Stimulated activated naive CD8-positive, alpha-beta T cell treated with anti-CD3 and anti-CD28 coated beads, Interleukin-15, amount 100 ng/mL, for 72 hours (primary cell): ENCODE measurements around the gene MTFR2.

ENCODE experiments used
- ATAC-seq: fragments of 150-1000 bp; cut with Tn5 transposase; 2 replicates; pipeline ENCODE4 v1.10.0; 2021; ENCODE audit warnings: mild to moderate bottlenecking, moderate library complexity
- DNase-seq, 2 donors: peaks; one replicate each; pipeline ENCODE4 v3.0.0; 2021 to 2022
- H3K27ac Mint-ChIP-seq, 2 donors: one replicate each; pipeline ENCODE4 v1.8.0; 2022; ENCODE audit warnings: mild to moderate bottlenecking in 2 of 2, mixed read lengths in 2 of 2, moderate library complexity in 2 of 2
- H3K27me3 Mint-ChIP-seq: one replicate; pipeline ENCODE4 v1.8.0; 2022; ENCODE audit warnings: mixed read lengths
- H3K4me1 Mint-ChIP-seq: one replicate; pipeline ENCODE4 v1.8.0; 2022; ENCODE audit warnings: mild to moderate bottlenecking, mixed read lengths
- H3K4me3 Mint-ChIP-seq, 2 donors: one replicate each; pipeline ENCODE4 v1.8.0; 2022; ENCODE audit warnings: mild to moderate bottlenecking in 2 of 2, mixed read lengths in 2 of 2, moderate library complexity in 1 of 2
- H3K9me3 Mint-ChIP-seq, 2 donors: one replicate each; pipeline ENCODE4 v1.8.0; 2022; ENCODE audit warnings: mixed read lengths in 2 of 2

MTFR2 gene

GRCh38 chr6:136216503-136217401 lies 33.4 kb downstream of the MTFR2 start:
- no peak overlapping the region for H3K27ac Mint-ChIP-seq
- DNase-seq (no peak), ATAC-seq (no peak)
- no peak overlapping the region for H3K4me3 Mint-ChIP-seq
- no peaks in the 10 kb centered on the region for H3K27me3 Mint-ChIP-seq
- H3K9me3 Mint-ChIP-seq, result peaks cover 7 to 15% of the 10 kb centered on the region in 2 donors
- H3K4me1 Mint-ChIP-seq, result no peaks in the 10 kb centered on the region

- Mint-ChIP-seq H3K27ac (no peak overlapping the region), H3K4me1 (no peaks in the 10 kb centered on the region), H3K9me3 (peaks cover 0 to 2% of the 10 kb centered on the region in 2 donors), H3K27me3 (no peaks in the 10 kb centered on the region), H3K4me3 (no peak overlapping the region)
- ATAC-seq (no peak), DNase-seq (no peak)
Measured at GRCh38 chr6:136213853-136214252, 36.3 kb downstream of the MTFR2 start.

GRCh38 chr6:136213012-136213539 lies 37.0 kb downstream of the MTFR2 start:
- H3K27me3 Mint-ChIP-seq, result no peaks in the 10 kb centered on the region
- no peaks in the 10 kb centered on the region for H3K4me1 Mint-ChIP-seq
- DNase-seq (no peak), ATAC-seq (no peak)
- no peak overlapping the region for H3K27ac Mint-ChIP-seq
- no peaks in the 10 kb centered on the region for H3K9me3 Mint-ChIP-seq
- H3K4me3 Mint-ChIP-seq, result no peak overlapping the region

GRCh38 chr6:136212608-136213007 lies 37.5 kb downstream of the MTFR2 start:
- ATAC-seq (no peak), DNase-seq (no peak)
- no peaks in the 10 kb centered on the region for H3K9me3 Mint-ChIP-seq
- H3K27me3 Mint-ChIP-seq, result no peaks in the 10 kb centered on the region
- no peak overlapping the region for H3K27ac Mint-ChIP-seq
- H3K4me1 Mint-ChIP-seq, result no peaks in the 10 kb centered on the region
- no peak overlapping the region for H3K4me3 Mint-ChIP-seq

GRCh38 chr6:136210398-136211165 lies 39.5 kb downstream of the MTFR2 start:
- ATAC-seq, result no peak
- Mint-ChIP-seq H3K9me3 (no peaks in the 10 kb centered on the region), H3K27me3 (no peaks in the 10 kb centered on the region), H3K4me3 (no peak overlapping the region), H3K4me1 (no peaks in the 10 kb centered on the region), H3K27ac (no peak overlapping the region)
- DNase-seq, result no peak

- H3K27ac Mint-ChIP-seq, result no peak overlapping the region
- ATAC-seq, result no peak
- no peaks in the 10 kb centered on the region for H3K27me3 Mint-ChIP-seq
- no peak for DNase-seq
- H3K9me3 Mint-ChIP-seq, result no peaks in the 10 kb centered on the region
- H3K4me1 Mint-ChIP-seq, result no peaks in the 10 kb centered on the region
- H3K4me3 Mint-ChIP-seq, result no peak overlapping the region
Measured at GRCh38 chr6:136209496-136209895, 40.6 kb downstream of the MTFR2 start.

- H3K4me3 Mint-ChIP-seq, result no peak overlapping the region
- DNase-seq, result no peak
- no peak overlapping the region for H3K27ac Mint-ChIP-seq
- no peak for ATAC-seq
- no peaks in the 10 kb centered on the region for H3K27me3 Mint-ChIP-seq
- no peaks in the 10 kb centered on the region for H3K4me1 Mint-ChIP-seq
- H3K9me3 Mint-ChIP-seq, result no peaks in the 10 kb centered on the region
Measured at GRCh38 chr6:136208783-136209182, 41.3 kb downstream of the MTFR2 start.

GRCh38 chr6:136201732-136202131 lies 48.4 kb downstream of the MTFR2 start:
- no peaks in the 10 kb centered on the region for H3K27me3 Mint-ChIP-seq
- H3K4me1 Mint-ChIP-seq, result no peaks in the 10 kb centered on the region
- ATAC-seq (no peak), DNase-seq (no peak)
- no peaks in the 10 kb centered on the region for H3K9me3 Mint-ChIP-seq
- no peak overlapping the region for H3K4me3 Mint-ChIP-seq
- H3K27ac Mint-ChIP-seq, result no peak overlapping the region

GRCh38 chr6:136192902-136193301 lies 57.2 kb downstream of the MTFR2 start:
- DNase-seq (no peak), ATAC-seq (no peak)
- H3K27me3 Mint-ChIP-seq, result no peaks in the 10 kb centered on the region
- H3K9me3 Mint-ChIP-seq, result no peaks in the 10 kb centered on the region
- no peaks in the 10 kb centered on the region for H3K4me1 Mint-ChIP-seq
- H3K4me3 Mint-ChIP-seq, result no peak overlapping the region
- no peak overlapping the region for H3K27ac Mint-ChIP-seq

GRCh38 chr6:136191606-136192312 lies 58.4 kb downstream of the MTFR2 start:
- ATAC-seq, result no peak
- Mint-ChIP-seq H3K27ac (no peak overlapping the region), H3K4me1 (no peaks in the 10 kb centered on the region), H3K4me3 (no peak overlapping the region), H3K9me3 (no peaks in the 10 kb centered on the region), H3K27me3 (no peaks in the 10 kb centered on the region)
- DNase-seq, result no peak

GRCh38 chr6:136189104-136189503 lies 61.0 kb downstream of the MTFR2 start:
- DNase-seq (no peak), ATAC-seq (no peak)
- Mint-ChIP-seq H3K27me3 (no peaks in the 10 kb centered on the region), H3K27ac (no peak overlapping the region), H3K4me1 (no peaks in the 10 kb centered on the region), H3K9me3 (no peaks in the 10 kb centered on the region), H3K4me3 (no peak overlapping the region)

GRCh38 chr6:136188486-136188885 lies 61.6 kb downstream of the MTFR2 start:
- no peaks in the 10 kb centered on the region for H3K27me3 Mint-ChIP-seq
- no peak for DNase-seq

GRCh38 chr6:136186363-136186762 lies 63.7 kb downstream of the MTFR2 start:
- ATAC-seq (no peak), DNase-seq (no peak)
- H3K27me3 Mint-ChIP-seq, result no peaks in the 10 kb centered on the region
- H3K27ac Mint-ChIP-seq, result no peak overlapping the region
- H3K4me1 Mint-ChIP-seq, result no peaks in the 10 kb centered on the region
- no peaks in the 10 kb centered on the region for H3K9me3 Mint-ChIP-seq
- H3K4me3 Mint-ChIP-seq, result no peak overlapping the region

More at GRCh38 chr6:136188486-136188885, 61.6 kb downstream of the MTFR2 start:
- Mint-ChIP-seq H3K4me1 (no peaks in the 10 kb centered on the region), H3K9me3 (no peaks in the 10 kb centered on the region), H3K4me3 (no peak overlapping the region), H3K27ac (no peak overlapping the region)
- no peak for ATAC-seq

GRCh38 chr6:136184738-136185137 lies 65.4 kb downstream of the MTFR2 start:
- no peak overlapping the region for H3K27ac Mint-ChIP-seq
- H3K4me3 Mint-ChIP-seq, result no peak overlapping the region
- H3K27me3 Mint-ChIP-seq, result no peaks in the 10 kb centered on the region
- no peaks in the 10 kb centered on the region for H3K9me3 Mint-ChIP-seq
- DNase-seq (no peak), ATAC-seq (no peak)
- no peaks in the 10 kb centered on the region for H3K4me1 Mint-ChIP-seq

GRCh38 chr6:136181861-136182260 lies 68.2 kb downstream of the MTFR2 start:
- H3K27ac Mint-ChIP-seq, result no peak overlapping the region
- no peak for ATAC-seq
- H3K4me3 Mint-ChIP-seq, result no peak overlapping the region
- DNase-seq, result no peak
- H3K4me1 Mint-ChIP-seq, result no peaks in the 10 kb centered on the region
- H3K27me3 Mint-ChIP-seq, result no peaks in the 10 kb centered on the region
- no peaks in the 10 kb centered on the region for H3K9me3 Mint-ChIP-seq

- Mint-ChIP-seq H3K27ac (no peak overlapping the region), H3K27me3 (no peaks in the 10 kb centered on the region), H3K4me1 (no peaks in the 10 kb centered on the region), H3K4me3 (no peak overlapping the region), H3K9me3 (no peaks in the 10 kb centered on the region)
- DNase-seq (no peak), ATAC-seq (no peak)
Measured at GRCh38 chr6:136181512-136181833, 68.6 kb downstream of the MTFR2 start.
